Measurements from ENCODE around the gene RAB32.
"Not testable (repeated sequence)": the region's sequence is repeated elsewhere in the genome, so short reads cannot be mapped to it uniquely, and the experiment has no call there.

Gene RAB32

GRCh38 chr6:146550911-146551310 is 7.3 kb downstream of the RAB32 start:
- Mint-ChIP-seq H3K27ac (ENCODE audit: low read depth) (no peak overlapping the region), H3K4me1 (no peaks in the 10 kb centered on the region)

GRCh38 chr6:146551545-146551944 is 7.9 kb downstream of the RAB32 start:
- no peak for ATAC-seq (replicated peaks; ENCODE audit: extremely low read depth, poor library complexity, severe bottlenecking)
- no peaks in the 10 kb centered on the region for H3K4me1 Mint-ChIP-seq
- no peak overlapping the region for H3K4me3 Mint-ChIP-seq
- no peak for DNase-seq (ENCODE audit: low spot score in 2 of 2)
- no peaks in the 10 kb centered on the region for H3K36me3 Mint-ChIP-seq (ENCODE audit: insufficient read depth)
- H3K27me3 Mint-ChIP-seq, result no peaks in the 10 kb centered on the region
- H3K27ac Mint-ChIP-seq (ENCODE audit: low read depth), result no peak overlapping the region
- H3K9me3 Mint-ChIP-seq, result peaks cover 6% of the 10 kb centered on the region

More at GRCh38 chr6:146550911-146551310, 7.3 kb downstream of the RAB32 start:
- no peak for DNase-seq (ENCODE audit: low spot score in 2 of 2)
- H3K27me3 Mint-ChIP-seq, result no peaks in the 10 kb centered on the region
- ATAC-seq (replicated peaks; ENCODE audit: extremely low read depth, poor library complexity, severe bottlenecking), result no peak
- no peaks in the 10 kb centered on the region for H3K36me3 Mint-ChIP-seq (ENCODE audit: insufficient read depth)
- no peak overlapping the region for H3K4me3 Mint-ChIP-seq
- peaks cover 6% of the 10 kb centered on the region for H3K9me3 Mint-ChIP-seq

- no peaks in the 10 kb centered on the region for H3K27me3 Mint-ChIP-seq
- H3K36me3 Mint-ChIP-seq (ENCODE audit: insufficient read depth), result no peaks in the 10 kb centered on the region
- no peak overlapping the region for H3K27ac Mint-ChIP-seq (ENCODE audit: low read depth)
- no peak for DNase-seq (ENCODE audit: low spot score in 2 of 2)
- peaks cover 6% of the 10 kb centered on the region for H3K9me3 Mint-ChIP-seq
- H3K4me1 Mint-ChIP-seq, result no peaks in the 10 kb centered on the region
- ATAC-seq (replicated peaks; ENCODE audit: extremely low read depth, poor library complexity, severe bottlenecking), result no peak
- no peak overlapping the region for H3K4me3 Mint-ChIP-seq
Observed at GRCh38 chr6:146553377-146554135, 9.9 kb downstream of the RAB32 start.

GRCh38 chr6:146560607-146561006 is 17.0 kb downstream of the RAB32 start:
- DNase-seq (ENCODE audit: low spot score in 2 of 2) (no peak), ATAC-seq (replicated peaks; ENCODE audit: extremely low read depth, poor library complexity, severe bottlenecking) (no peak)
- Mint-ChIP-seq H3K27me3 (no peaks in the 10 kb centered on the region), H3K27ac (ENCODE audit: low read depth) (no peak overlapping the region), H3K4me1 (no peaks in the 10 kb centered on the region), H3K4me3 (no peak overlapping the region), H3K9me3 (peaks cover 6% of the 10 kb centered on the region), H3K36me3 (ENCODE audit: insufficient read depth) (no peaks in the 10 kb centered on the region)

- H3K4me3 Mint-ChIP-seq; ATAC-seq (replicated peaks; ENCODE audit: extremely low read depth, poor library complexity, severe bottlenecking); H3K27me3 Mint-ChIP-seq; H3K27ac Mint-ChIP-seq (ENCODE audit: low read depth); H3K4me1 Mint-ChIP-seq; H3K36me3 Mint-ChIP-seq (ENCODE audit: insufficient read depth); DNase-seq (ENCODE audit: low spot score in 2 of 2): not testable (repeated sequence)
- peaks cover 24% of the 10 kb centered on the region for H3K9me3 Mint-ChIP-seq
Observed at GRCh38 chr6:146566661-146567060, 23.0 kb downstream of the RAB32 start.

- H3K4me3 Mint-ChIP-seq; ATAC-seq (replicated peaks; ENCODE audit: extremely low read depth, poor library complexity, severe bottlenecking); H3K4me1 Mint-ChIP-seq; DNase-seq (ENCODE audit: low spot score in 2 of 2); H3K27ac Mint-ChIP-seq (ENCODE audit: low read depth); H3K36me3 Mint-ChIP-seq (ENCODE audit: insufficient read depth); H3K27me3 Mint-ChIP-seq: not testable (repeated sequence)
- peaks cover 30% of the 10 kb centered on the region for H3K9me3 Mint-ChIP-seq
Observed at GRCh38 chr6:146568619-146569018, 25.0 kb downstream of the RAB32 start.

- no peak for DNase-seq (ENCODE audit: low spot score in 2 of 2)
- no peaks in the 10 kb centered on the region for H3K4me1 Mint-ChIP-seq
- no peak overlapping the region for H3K27ac Mint-ChIP-seq (ENCODE audit: low read depth)
- no peak for ATAC-seq (replicated peaks; ENCODE audit: extremely low read depth, poor library complexity, severe bottlenecking)
- no peak overlapping the region for H3K4me3 Mint-ChIP-seq
- no peaks in the 10 kb centered on the region for H3K36me3 Mint-ChIP-seq (ENCODE audit: insufficient read depth)
- peaks cover 23% of the 10 kb centered on the region for H3K9me3 Mint-ChIP-seq
- H3K27me3 Mint-ChIP-seq, result no peaks in the 10 kb centered on the region
Observed at GRCh38 chr6:146574211-146574610, 30.6 kb downstream of the RAB32 start.

GRCh38 chr6:146578054-146578453 is 34.4 kb downstream of the RAB32 start:
- Mint-ChIP-seq H3K27ac (ENCODE audit: low read depth) (no peak overlapping the region), H3K9me3 (no peaks in the 10 kb centered on the region), H3K27me3 (no peaks in the 10 kb centered on the region), H3K36me3 (ENCODE audit: insufficient read depth) (no peaks in the 10 kb centered on the region), H3K4me1 (no peaks in the 10 kb centered on the region), H3K4me3 (no peak overlapping the region)
- no peak for ATAC-seq (replicated peaks; ENCODE audit: extremely low read depth, poor library complexity, severe bottlenecking)
- DNase-seq (ENCODE audit: low spot score in 2 of 2), result no peak

- Mint-ChIP-seq H3K4me1 (no peaks in the 10 kb centered on the region), H3K27ac (ENCODE audit: low read depth) (no peak overlapping the region), H3K9me3 (no peaks in the 10 kb centered on the region), H3K36me3 (ENCODE audit: insufficient read depth) (no peaks in the 10 kb centered on the region), H3K27me3 (no peaks in the 10 kb centered on the region), H3K4me3 (no peak overlapping the region)
- no peak for ATAC-seq (replicated peaks; ENCODE audit: extremely low read depth, poor library complexity, severe bottlenecking)
- DNase-seq (ENCODE audit: low spot score in 2 of 2), result no peak
Observed at GRCh38 chr6:146581968-146582367, 38.3 kb downstream of the RAB32 start.

GRCh38 chr6:146582857-146583256 is 39.2 kb downstream of the RAB32 start:
- Mint-ChIP-seq H3K9me3 (no peaks in the 10 kb centered on the region), H3K27me3 (no peaks in the 10 kb centered on the region), H3K4me1 (no peaks in the 10 kb centered on the region), H3K4me3 (no peak overlapping the region), H3K36me3 (ENCODE audit: insufficient read depth) (no peaks in the 10 kb centered on the region), H3K27ac (ENCODE audit: low read depth) (no peak overlapping the region)
- DNase-seq (ENCODE audit: low spot score in 2 of 2) (no peak), ATAC-seq (replicated peaks; ENCODE audit: extremely low read depth, poor library complexity, severe bottlenecking) (no peak)

- Mint-ChIP-seq H3K4me1 (no peaks in the 10 kb centered on the region), H3K9me3 (no peaks in the 10 kb centered on the region), H3K27ac (ENCODE audit: low read depth) (no peak overlapping the region), H3K27me3 (no peaks in the 10 kb centered on the region), H3K4me3 (no peak overlapping the region), H3K36me3 (ENCODE audit: insufficient read depth) (no peaks in the 10 kb centered on the region)
- no peak for ATAC-seq (replicated peaks; ENCODE audit: extremely low read depth, poor library complexity, severe bottlenecking)
- no peak for DNase-seq (ENCODE audit: low spot score in 2 of 2)
Observed at GRCh38 chr6:146583966-146584365, 40.3 kb downstream of the RAB32 start.

GRCh38 chr6:146587459-146587858 is 43.8 kb downstream of the RAB32 start:
- Mint-ChIP-seq H3K27me3 (no peaks in the 10 kb centered on the region), H3K27ac (ENCODE audit: low read depth) (no peak overlapping the region), H3K9me3 (no peaks in the 10 kb centered on the region), H3K4me1 (no peaks in the 10 kb centered on the region), H3K36me3 (ENCODE audit: insufficient read depth) (no peaks in the 10 kb centered on the region), H3K4me3 (no peak overlapping the region)
- ATAC-seq (replicated peaks; ENCODE audit: extremely low read depth, poor library complexity, severe bottlenecking), result no peak
- no peak for DNase-seq (ENCODE audit: low spot score in 2 of 2)

- no peak overlapping the region for H3K27ac Mint-ChIP-seq (ENCODE audit: low read depth)
- no peak for DNase-seq (ENCODE audit: low spot score in 2 of 2)
- H3K27me3 Mint-ChIP-seq, result no peaks in the 10 kb centered on the region
- H3K9me3 Mint-ChIP-seq, result no peaks in the 10 kb centered on the region
- no peaks in the 10 kb centered on the region for H3K36me3 Mint-ChIP-seq (ENCODE audit: insufficient read depth)
- ATAC-seq (replicated peaks; ENCODE audit: extremely low read depth, poor library complexity, severe bottlenecking), result no peak
- no peaks in the 10 kb centered on the region for H3K4me1 Mint-ChIP-seq
- no peak overlapping the region for H3K4me3 Mint-ChIP-seq
Observed at GRCh38 chr6:146590492-146590891, 46.9 kb downstream of the RAB32 start.

Measured in central memory CD8-positive, alpha-beta T cell (primary cell).